MM.1S (cell line): ENCODE data around the gene SYT1.

Experiments
- DNase-seq: peaks from one replicate; pipeline ENCODE4 v3.0.0-alpha.2; 2015
- H2AFZ ChIP-seq: fragments of 300-600 bp; sonication (generic); 2 replicates; pipeline ENCODE4 v1.6.0; 2016; ENCODE audit warnings: antibody characterized with exemption, low read length
- H3F3A ChIP-seq: fragments of 300-600 bp; sonication (generic); 2 replicates; pipeline ENCODE4 v1.6.1; 2016; ENCODE audit warnings: mild to moderate bottlenecking, antibody characterized with exemption, low read length, moderate library complexity, mixed read lengths; ENCODE audit not compliant: insufficient read depth
- H3K27ac ChIP-seq: fragments of 300-600 bp; sonication (generic); 2 replicates; pipeline ENCODE4 v1.5.1; 2016; ENCODE audit warnings: mild to moderate bottlenecking, low read length
- H3K27me3 ChIP-seq: fragments of 300-600 bp; sonication (generic); replicated peaks from 2 replicates; pipeline ENCODE4 v1.6.0; 2016; ENCODE audit warnings: low read length; ENCODE audit not compliant: insufficient read depth
- H3K36me3 ChIP-seq: fragments of 300-600 bp; sonication (generic); replicated peaks from 2 replicates; pipeline ENCODE4 v1.6.1; 2016; ENCODE audit warnings: mild to moderate bottlenecking, low read length, mixed read lengths; ENCODE audit not compliant: insufficient read depth
- H3K4me1 ChIP-seq: fragments of 300-600 bp; sonication (generic); 2 replicates; pipeline ENCODE4 v1.6.1; 2016; ENCODE audit warnings: low read length, mixed read lengths
- H3K4me2 ChIP-seq: fragments of 300-600 bp; sonication (generic); 2 replicates; pipeline ENCODE4 v1.6.0; 2016; ENCODE audit warnings: low read depth, low read length
- H3K4me3 ChIP-seq: fragments of 300-600 bp; sonication (generic); 2 replicates; pipeline ENCODE4 v1.5.1; 2016; ENCODE audit warnings: low read length, mixed read lengths
- H3K79me2 ChIP-seq: fragments of 300-600 bp; sonication (generic); 2 replicates; pipeline ENCODE4 v1.6.1; 2016; ENCODE audit warnings: mixed run types, low read length, mixed read lengths
- H3K9ac ChIP-seq: fragments of 300-600 bp; sonication (generic); 2 replicates; pipeline ENCODE4 v1.6.1; 2016; ENCODE audit warnings: low read length, mixed read lengths
- H3K9me2 ChIP-seq: fragments of 300-600 bp; sonication (generic); replicated peaks from 2 replicates; pipeline ENCODE4 v1.6.1; 2016; ENCODE audit warnings: mild to moderate bottlenecking, low read length, mixed read lengths; ENCODE audit not compliant: insufficient read depth
- H3K9me3 ChIP-seq: fragments of 300-600 bp; sonication (generic); replicated peaks from 2 replicates; pipeline ENCODE4 v1.6.1; 2016; ENCODE audit warnings: mild to moderate bottlenecking, low read length, mixed read lengths; ENCODE audit not compliant: insufficient read depth
- H4K20me1 ChIP-seq: fragments of 300-600 bp; sonication (generic); 2 replicates; pipeline ENCODE4 v1.6.1; 2016; ENCODE audit warnings: mild to moderate bottlenecking, low read length, moderate library complexity, mixed read lengths; ENCODE audit not compliant: insufficient read depth
- EZH2 ChIP-seq: fragments of 300-600 bp; sonication (generic); optimal IDR thresholded peaks from 2 replicates; pipeline ENCODE3; 2017; ENCODE audit warnings: low read depth, mild to moderate bottlenecking, antibody characterized with exemption, low read length, mixed read lengths
- EZH2phosphoT487 ChIP-seq: fragments of 300-600 bp; sonication (generic); IDR thresholded peaks from 2 replicates; pipeline ENCODE4 v1.6.1; 2018; ENCODE audit warnings: antibody characterized with exemption, low read length
- TF ChIP-seq, protein P1 (sequence below): fragments of 300-600 bp; sonication (generic); IDR thresholded peaks from 2 replicates; pipeline ENCODE4 v1.5.1; 2016; ENCODE audit warnings: antibody characterized with exemption, low read length, mixed read lengths

SYT1 gene

DNA sequence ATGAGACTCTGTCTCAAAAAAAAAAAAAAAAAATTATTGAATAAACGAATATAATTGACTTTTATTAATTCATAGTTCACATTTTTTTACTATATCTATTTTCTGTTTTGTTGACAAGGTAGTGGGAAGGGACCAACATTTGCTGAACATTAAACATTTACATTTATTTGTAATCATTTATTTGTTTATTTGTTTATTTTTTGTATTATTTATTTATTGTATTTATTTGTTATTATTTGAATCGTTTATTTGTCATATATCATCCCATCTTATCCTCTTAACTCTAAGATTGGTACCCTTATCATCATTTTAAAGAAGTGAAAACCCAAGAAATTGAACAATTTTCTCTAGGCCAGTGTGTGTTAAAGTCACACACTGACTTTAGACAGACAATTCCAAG lies 101.5 kb downstream of the SYT1 start:
- no peak overlapping the region for H3K27ac ChIP-seq
- H3K9me2 ChIP-seq: no peaks in the 10 kb centered on the region
- H3K9me3 ChIP-seq: no peaks in the 10 kb centered on the region
- no peak overlapping the region for H3K4me2 ChIP-seq
- no peak overlapping the region for H3K4me3 ChIP-seq
- no peak for DNase-seq
- no peak for TF ChIP-seq EZH2phosphoT487
- TF ChIP-seq EZH2: no peak
- TF ChIP-seq, protein P1, sequence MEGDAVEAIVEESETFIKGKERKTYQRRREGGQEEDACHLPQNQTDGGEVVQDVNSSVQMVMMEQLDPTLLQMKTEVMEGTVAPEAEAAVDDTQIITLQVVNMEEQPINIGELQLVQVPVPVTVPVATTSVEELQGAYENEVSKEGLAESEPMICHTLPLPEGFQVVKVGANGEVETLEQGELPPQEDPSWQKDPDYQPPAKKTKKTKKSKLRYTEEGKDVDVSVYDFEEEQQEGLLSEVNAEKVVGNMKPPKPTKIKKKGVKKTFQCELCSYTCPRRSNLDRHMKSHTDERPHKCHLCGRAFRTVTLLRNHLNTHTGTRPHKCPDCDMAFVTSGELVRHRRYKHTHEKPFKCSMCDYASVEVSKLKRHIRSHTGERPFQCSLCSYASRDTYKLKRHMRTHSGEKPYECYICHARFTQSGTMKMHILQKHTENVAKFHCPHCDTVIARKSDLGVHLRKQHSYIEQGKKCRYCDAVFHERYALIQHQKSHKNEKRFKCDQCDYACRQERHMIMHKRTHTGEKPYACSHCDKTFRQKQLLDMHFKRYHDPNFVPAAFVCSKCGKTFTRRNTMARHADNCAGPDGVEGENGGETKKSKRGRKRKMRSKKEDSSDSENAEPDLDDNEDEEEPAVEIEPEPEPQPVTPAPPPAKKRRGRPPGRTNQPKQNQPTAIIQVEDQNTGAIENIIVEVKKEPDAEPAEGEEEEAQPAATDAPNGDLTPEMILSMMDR: no peak
- H3K27me3 ChIP-seq: no peaks in the 10 kb centered on the region
- H3K79me2 ChIP-seq: no peaks in the 10 kb centered on the region
- no peaks in the 10 kb centered on the region for H3K36me3 ChIP-seq
- no peaks in the 10 kb centered on the region for H3F3A ChIP-seq
- H2AFZ ChIP-seq: no peak overlapping the region
- no peaks in the 10 kb centered on the region for H3K4me1 ChIP-seq
- no peaks in the 10 kb centered on the region for H4K20me1 ChIP-seq
- H3K9ac ChIP-seq: no peak overlapping the region

- H3K79me2 ChIP-seq: no peaks in the 10 kb centered on the region
- H3K9me3 ChIP-seq: no peaks in the 10 kb centered on the region
Measured at GRCh38 chr12:78966926-78967325, 102.4 kb downstream of the SYT1 start.

GRCh38 chr12:78968226-78968625 lies 103.7 kb downstream of the SYT1 start:
- Histone ChIP-seq H3K9ac (no peak overlapping the region), H3K27me3 (no peaks in the 10 kb centered on the region), H3K4me2 (no peak overlapping the region), H3K4me1 (no peaks in the 10 kb centered on the region), H3K27ac (no peak overlapping the region), H3F3A (no peaks in the 10 kb centered on the region), H3K4me3 (no peak overlapping the region), H3K9me2 (no peaks in the 10 kb centered on the region), H2AFZ (no peak overlapping the region), H4K20me1 (no peaks in the 10 kb centered on the region), H3K36me3 (no peaks in the 10 kb centered on the region), H3K9me3 (no peaks in the 10 kb centered on the region), H3K79me2 (no peaks in the 10 kb centered on the region)
- TF ChIP-seq EZH2 (no peak), EZH2phosphoT487 (no peak)
- TF ChIP-seq, protein P1: no peak
- no peak for DNase-seq

More at GRCh38 chr12:78966926-78967325, 102.4 kb downstream of the SYT1 start:
- no peak for DNase-seq
- TF ChIP-seq EZH2 (no peak), EZH2phosphoT487 (no peak)
- TF ChIP-seq, protein P1: no peak
- Histone ChIP-seq H3K4me1 (no peaks in the 10 kb centered on the region), H3K4me2 (no peak overlapping the region), H3F3A (no peaks in the 10 kb centered on the region), H3K36me3 (no peaks in the 10 kb centered on the region), H3K9ac (no peak overlapping the region), H3K9me2 (no peaks in the 10 kb centered on the region), H4K20me1 (no peaks in the 10 kb centered on the region), H3K27me3 (no peaks in the 10 kb centered on the region), H3K4me3 (no peak overlapping the region), H3K27ac (no peak overlapping the region), H2AFZ (no peak overlapping the region)
